Measurements from ENCODE around the gene HHAT. TPM values are rescaled to one million over a fixed set of nuclear protein-coding genes. Genes with fewer than 3 reads are reported as not detected.
"Not testable (repeated sequence)": the region's sequence is repeated elsewhere in the genome, so short reads cannot be mapped to it uniquely, and the experiment has no call there.

HHAT gene
- total RNA-seq, 4 donors from 2014 or later = 4.6 to 8.8 (median 6.7) TPM

DNA sequence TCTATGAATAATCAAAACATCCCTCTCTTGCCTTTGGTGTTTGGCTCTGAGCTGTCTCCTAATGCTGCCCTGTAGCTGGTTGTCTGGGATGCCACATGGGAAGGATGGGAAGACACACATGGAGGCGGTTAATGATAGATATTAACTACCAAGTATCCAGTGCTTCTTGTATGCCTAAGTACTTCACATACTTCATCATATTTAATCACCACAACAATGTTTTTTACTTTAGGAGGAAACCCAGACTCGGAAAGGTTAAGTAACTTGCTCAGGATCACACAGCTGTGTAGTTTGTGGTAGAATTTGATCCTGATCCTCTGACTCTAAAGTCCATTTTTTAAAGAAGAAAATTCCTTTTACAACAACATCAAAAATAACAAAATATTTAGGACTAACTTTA is 88.0 kb downstream of the HHAT start:
- DNase-seq (ENCODE audit: low spot score in 2 of 2) = no peak
- 89% methylated on average over 2 of the region's 2 CpGs for WGBS, 2 donors
- no peak overlapping the region for H3K4me3 ChIP-seq (ENCODE audit: low read depth, poor library complexity, severe bottlenecking)
- TF ChIP-seq POLR2A (IDR thresholded peaks at IDR 0.05) = no peak
- TF ChIP-seq, protein P1, sequence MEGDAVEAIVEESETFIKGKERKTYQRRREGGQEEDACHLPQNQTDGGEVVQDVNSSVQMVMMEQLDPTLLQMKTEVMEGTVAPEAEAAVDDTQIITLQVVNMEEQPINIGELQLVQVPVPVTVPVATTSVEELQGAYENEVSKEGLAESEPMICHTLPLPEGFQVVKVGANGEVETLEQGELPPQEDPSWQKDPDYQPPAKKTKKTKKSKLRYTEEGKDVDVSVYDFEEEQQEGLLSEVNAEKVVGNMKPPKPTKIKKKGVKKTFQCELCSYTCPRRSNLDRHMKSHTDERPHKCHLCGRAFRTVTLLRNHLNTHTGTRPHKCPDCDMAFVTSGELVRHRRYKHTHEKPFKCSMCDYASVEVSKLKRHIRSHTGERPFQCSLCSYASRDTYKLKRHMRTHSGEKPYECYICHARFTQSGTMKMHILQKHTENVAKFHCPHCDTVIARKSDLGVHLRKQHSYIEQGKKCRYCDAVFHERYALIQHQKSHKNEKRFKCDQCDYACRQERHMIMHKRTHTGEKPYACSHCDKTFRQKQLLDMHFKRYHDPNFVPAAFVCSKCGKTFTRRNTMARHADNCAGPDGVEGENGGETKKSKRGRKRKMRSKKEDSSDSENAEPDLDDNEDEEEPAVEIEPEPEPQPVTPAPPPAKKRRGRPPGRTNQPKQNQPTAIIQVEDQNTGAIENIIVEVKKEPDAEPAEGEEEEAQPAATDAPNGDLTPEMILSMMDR (IDR thresholded peaks at IDR 0.05) = no peak
- intact Hi-C loops (cut with DNase I; ENCODE audit: low total_unique reads) = no loop called here

- no peak for DNase-seq (ENCODE audit: low spot score in 2 of 2)
- 92 to 96% methylated on average over 5 of the region's 5 CpGs for WGBS, 2 donors
- TF ChIP-seq, protein P1 (IDR thresholded peaks at IDR 0.05) = no peak
- no peak for TF ChIP-seq POLR2A (IDR thresholded peaks at IDR 0.05)
- intact Hi-C loops (cut with DNase I; ENCODE audit: low total_unique reads) = no loop called here
- H3K4me3 ChIP-seq (ENCODE audit: low read depth, poor library complexity, severe bottlenecking) = no peak overlapping the region
These were observed 89.2 kb downstream of the HHAT start for GRCh38 chr1:210417881-210418280.

DNA sequence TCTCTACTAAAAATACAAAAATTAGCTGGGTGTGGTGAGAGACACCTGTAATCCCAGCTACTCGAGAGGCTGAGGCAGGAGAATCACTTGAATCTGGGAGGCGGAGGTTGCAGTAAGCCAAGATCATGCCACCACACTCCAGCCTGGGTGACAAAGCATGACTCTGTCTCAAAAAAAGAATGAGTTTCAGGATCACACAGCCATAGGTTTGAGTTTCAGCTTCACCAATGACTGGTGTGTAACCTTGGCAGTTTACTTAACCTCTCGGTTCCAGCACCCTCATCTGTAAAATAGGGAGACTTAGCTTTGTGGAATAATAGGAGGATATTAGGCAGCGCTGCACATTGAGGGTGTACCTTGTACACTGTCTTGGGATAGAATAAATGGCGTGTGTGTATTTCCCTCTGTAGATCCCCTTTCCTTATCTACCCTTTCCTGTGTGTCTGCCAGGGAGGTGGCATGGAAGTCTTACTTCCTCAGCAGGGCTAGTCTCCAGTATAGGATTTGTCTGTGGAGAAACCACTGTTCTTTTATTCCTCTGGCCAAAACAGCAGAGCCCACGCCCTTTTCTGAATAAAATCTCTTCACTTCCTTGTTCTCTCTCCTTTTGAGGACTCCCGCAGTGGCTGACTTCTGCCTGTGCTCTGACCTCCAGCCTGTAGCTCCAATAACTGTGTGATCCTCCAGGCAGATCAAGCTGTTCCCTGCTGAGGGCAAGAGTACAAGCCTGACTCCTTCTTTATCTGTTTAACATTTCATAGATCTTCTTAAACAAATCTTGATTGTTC is 90.4 kb downstream of the HHAT start:
- no peak overlapping the region for H3K4me3 ChIP-seq (ENCODE audit: low read depth, poor library complexity, severe bottlenecking)
- 78 to 86% methylated on average over 7 of the region's 7 CpGs for WGBS, 2 donors
- intact Hi-C loops (cut with DNase I; ENCODE audit: low total_unique reads) = no loop called here
- no peak for TF ChIP-seq POLR2A (IDR thresholded peaks at IDR 0.05)
- TF ChIP-seq, protein P1 (IDR thresholded peaks at IDR 0.05) = no peak
- no peak for DNase-seq (ENCODE audit: low spot score in 2 of 2)

DNA sequence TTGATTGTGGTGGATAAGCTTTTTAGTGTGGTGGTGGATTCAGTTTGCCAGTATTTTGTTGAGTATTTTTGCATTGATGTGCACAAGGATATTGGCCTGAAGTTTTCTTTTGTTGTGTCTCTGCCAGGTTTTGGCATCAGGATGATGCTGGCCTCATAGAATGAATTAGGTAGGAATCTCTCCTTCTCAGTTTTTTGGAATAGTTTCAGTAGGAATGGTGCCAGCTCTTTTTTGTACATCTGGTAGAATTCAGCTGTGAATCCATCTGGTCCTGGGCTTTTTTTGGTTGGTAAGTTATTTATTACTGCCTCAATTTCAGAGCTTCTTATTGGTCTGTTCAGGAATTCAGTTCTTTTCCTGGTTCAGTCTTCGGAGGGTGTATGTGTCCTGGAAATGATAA is 98.0 kb downstream of the HHAT start:
- WGBS, 2 donors = 64 to 81% methylated on average over 1 of the region's 1 CpG
- H3K4me3 ChIP-seq (ENCODE audit: low read depth, poor library complexity, severe bottlenecking); DNase-seq (ENCODE audit: low spot score in 2 of 2); intact Hi-C loops (cut with DNase I; ENCODE audit: low total_unique reads): not testable (repeated sequence)

DNA sequence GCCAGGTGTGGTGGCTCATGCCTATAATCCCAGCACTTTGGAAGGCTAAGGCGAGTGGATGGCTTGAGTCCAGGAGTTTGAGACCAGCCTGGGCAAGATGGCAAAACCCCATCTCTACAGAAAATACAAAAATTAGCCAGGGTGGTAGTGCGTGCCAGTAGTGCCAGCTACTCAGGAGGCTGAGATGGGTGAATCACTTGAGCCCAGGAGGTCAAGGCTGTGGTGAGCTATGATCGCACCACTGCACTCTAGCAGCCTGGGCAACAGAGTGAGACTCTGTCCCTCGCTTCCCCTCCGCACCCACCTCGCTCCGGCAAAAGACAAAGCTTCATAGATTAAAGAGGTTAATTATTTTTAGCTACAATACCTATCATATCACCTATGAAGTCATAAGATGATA is 100.0 kb downstream of the HHAT start:
- intact Hi-C loops (cut with DNase I; ENCODE audit: low total_unique reads) = no loop called here
- TF ChIP-seq POLR2A (IDR thresholded peaks at IDR 0.05) = no peak
- TF ChIP-seq, protein P1 (IDR thresholded peaks at IDR 0.05) = no peak
- 95 to 97% methylated on average over 7 of the region's 7 CpGs for WGBS, 2 donors
- H3K4me3 ChIP-seq (ENCODE audit: low read depth, poor library complexity, severe bottlenecking) = no peak overlapping the region
- DNase-seq (ENCODE audit: low spot score in 2 of 2) = no peak

GRCh38 chr1:210434223-210434622 is 105.5 kb downstream of the HHAT start:
- intact Hi-C loops (cut with DNase I; ENCODE audit: low total_unique reads) = no loop called here
- WGBS, 2 donors = 74 to 78% methylated on average over 4 of the region's 4 CpGs
- DNase-seq (ENCODE audit: low spot score in 2 of 2) = no peak
- TF ChIP-seq POLR2A (IDR thresholded peaks at IDR 0.05) = no peak
- TF ChIP-seq, protein P1 (IDR thresholded peaks at IDR 0.05) = no peak
- H3K4me3 ChIP-seq (ENCODE audit: low read depth, poor library complexity, severe bottlenecking) = no peak overlapping the region

Data from lower leg skin (tissue), 4 donors.